ENCODE results near the gene TLCD5. TPM values are rescaled to one million over a fixed set of nuclear protein-coding genes. Genes with fewer than 3 reads are reported as not detected.

The TLCD5 gene
- total RNA-seq, 1 donor from 2014 or later, result 0.27 TPM

GRCh38 chr11:120307476-120307875 is 17.6 kb upstream of the TLCD5 start:
- intact Hi-C loops (cut with micrococcal nuclease), result no loop called here

GRCh38 chr11:120308081-120308480 is 17.0 kb upstream of the TLCD5 start:
- intact Hi-C loops (cut with micrococcal nuclease), result no loop called here

DNA sequence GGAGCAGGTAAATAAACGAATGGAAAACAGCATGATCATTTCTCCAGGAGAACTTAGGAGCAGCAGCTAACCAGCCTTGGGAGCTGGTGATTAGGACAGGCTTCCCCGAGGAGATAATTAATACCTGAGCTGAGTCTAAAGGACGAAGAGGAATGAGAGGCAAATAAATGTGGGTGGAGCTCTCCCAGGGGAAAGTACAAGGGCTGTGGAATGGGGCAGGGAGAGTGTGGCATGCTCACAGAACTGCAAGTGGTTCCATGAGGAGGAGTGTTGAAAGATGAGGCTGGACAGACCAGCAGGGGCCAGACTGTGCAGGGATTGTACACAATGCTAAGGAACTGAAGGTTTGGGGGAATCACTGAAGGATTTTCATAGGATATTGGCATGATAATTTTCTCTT is 14.2 kb upstream of the TLCD5 start:
- intact Hi-C loops (cut with micrococcal nuclease), result no loop called here

DNA sequence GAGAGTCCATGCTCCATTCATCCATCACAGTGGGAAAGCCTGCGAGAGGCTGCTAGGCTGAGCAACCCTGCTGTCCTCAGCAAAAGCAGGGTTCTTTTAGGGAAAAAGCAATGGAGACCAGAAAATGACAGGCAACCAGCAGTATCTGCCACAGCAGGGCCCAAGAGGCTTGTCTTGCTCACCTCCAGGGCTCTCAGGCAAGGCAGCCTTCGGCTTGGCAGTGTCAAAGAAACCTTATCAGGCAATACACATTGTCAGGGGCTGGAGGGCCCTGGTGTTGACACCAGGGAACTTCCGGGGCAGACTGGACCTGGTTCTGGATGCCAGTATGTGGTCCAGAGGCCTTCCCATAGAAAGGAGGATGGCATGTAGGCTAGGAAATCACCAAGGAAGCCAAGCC is 10.2 kb upstream of the TLCD5 start:
- intact Hi-C loops (cut with micrococcal nuclease), result no loop called here

DNA sequence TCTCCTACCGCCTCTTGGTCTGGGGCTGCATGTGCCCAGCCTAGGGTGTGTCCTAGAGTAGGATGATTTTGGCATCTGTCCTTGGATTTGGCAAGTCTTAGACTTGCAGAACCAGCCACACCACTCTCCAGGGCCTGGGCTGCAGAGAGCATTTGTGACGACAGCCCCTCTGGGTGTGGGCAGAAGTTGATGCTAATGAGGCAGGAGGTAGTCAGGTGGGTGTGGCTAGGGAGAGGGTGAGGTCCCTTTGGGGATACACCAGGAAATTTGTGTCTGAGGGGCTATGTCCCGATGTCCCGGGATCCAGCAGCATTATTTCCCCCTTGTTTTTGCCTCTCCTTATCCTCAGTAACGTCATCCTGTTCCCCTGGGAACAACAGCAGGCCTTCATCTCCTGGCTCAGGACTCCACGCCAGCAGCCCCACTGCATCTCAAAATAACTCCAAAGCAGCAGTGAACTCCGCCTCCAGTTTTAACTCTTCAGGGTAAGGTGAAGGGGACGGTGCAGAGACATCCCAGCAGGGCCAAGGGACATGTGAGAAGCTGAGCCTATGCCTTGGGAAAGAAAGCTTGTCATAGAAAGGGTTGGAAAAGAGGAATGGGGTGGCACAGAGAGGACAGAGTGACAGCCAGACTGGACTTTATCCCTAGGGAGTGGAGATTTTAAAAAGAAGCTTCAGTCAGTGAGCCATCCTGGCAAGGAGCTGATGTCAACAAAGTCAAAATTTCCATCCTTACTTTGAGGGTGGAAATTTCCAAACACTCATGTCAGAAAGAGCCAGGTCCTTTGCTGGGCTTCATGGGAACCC is 8.0 kb upstream of the TLCD5 start:
- intact Hi-C loops (cut with micrococcal nuclease), result no loop called here

DNA sequence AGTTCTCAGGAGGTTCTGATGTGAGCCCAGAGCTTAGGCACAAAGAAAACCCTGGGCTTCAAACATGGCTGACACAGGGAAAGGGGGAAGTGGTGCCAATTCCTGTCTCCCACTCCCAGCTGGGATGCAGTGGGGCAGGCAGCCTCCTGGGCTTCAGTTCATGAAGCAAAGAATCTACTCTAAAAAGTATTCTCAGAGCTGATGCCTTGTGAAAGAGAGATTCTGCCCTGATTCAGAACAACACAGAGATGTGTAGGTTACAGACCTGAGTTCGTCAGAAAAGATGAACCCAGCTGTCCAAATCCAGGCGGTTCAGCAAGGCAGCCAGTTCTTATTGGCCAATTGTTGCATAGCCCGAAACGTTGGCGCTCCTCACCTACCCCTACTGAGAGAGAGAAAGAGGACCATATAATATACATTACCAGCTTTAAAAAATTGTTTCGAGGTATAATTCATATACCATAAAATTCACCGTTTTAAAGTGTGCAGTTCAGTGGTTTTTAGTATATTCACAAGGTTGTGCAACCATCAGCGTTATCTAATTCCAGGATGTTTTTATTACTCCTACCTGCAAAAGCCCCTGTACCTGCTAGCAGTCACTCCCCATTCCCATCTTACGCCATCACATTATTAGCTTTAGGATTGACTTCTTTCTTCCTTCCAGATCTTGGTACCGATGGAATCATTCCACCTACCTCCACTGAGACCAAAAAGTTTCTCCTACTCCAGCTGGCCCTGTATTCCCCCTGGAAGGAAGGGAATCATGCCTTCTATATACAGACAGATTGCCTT is 7.2 kb upstream of the TLCD5 start:
- intact Hi-C loops (cut with micrococcal nuclease), result no loop called here

DNA sequence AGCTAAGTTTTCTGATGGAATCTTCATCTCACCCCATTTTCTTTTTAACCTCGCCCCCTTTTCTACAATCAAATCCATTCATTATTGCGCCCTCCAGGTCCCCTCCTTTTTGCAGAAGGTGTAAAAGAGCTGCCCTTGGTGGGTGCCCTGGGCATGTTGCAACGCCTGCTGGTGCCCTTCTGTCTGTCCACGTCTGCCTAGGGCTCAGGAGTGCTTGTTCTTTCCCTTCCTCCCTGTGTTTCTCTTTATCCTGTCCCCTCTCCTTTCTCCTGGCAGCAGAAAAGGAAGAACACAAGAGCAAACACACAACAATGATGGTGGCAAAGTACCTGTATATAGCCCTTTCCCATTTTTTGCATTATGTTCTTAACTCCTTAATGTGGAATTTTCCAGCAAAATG is 6.2 kb upstream of the TLCD5 start:
- intact Hi-C loops (cut with micrococcal nuclease), result no loop called here

- intact Hi-C loops (cut with micrococcal nuclease), result no loop called here
These were observed 1.1 kb downstream of the TLCD5 start for GRCh38 chr11:120326228-120326627.

DNA sequence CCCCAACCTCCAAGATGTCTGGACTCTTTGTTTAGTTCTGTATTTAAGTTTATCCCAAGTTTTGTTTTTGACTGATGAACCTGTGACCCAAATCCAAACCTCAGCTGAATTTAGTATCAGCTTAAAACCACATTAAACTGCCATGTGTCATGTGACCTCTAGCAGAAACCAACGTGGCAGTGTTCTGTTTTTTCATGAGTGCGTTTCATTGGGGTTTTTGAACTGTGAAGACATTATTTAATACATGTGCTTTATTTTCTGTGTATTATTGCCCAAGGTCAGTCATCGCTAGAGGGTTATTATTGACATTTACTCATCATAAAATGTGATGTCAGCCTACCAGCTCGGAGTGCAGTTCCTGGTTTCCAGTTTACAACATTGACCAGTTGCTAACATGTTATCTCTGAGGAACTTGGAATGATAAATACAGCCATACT is 1.8 kb downstream of the TLCD5 start:
- intact Hi-C loops (cut with micrococcal nuclease), result no loop called here

GRCh38 chr11:120327311-120327710 is 2.2 kb downstream of the TLCD5 start:
- intact Hi-C loops (cut with micrococcal nuclease), result no loop called here

DNA sequence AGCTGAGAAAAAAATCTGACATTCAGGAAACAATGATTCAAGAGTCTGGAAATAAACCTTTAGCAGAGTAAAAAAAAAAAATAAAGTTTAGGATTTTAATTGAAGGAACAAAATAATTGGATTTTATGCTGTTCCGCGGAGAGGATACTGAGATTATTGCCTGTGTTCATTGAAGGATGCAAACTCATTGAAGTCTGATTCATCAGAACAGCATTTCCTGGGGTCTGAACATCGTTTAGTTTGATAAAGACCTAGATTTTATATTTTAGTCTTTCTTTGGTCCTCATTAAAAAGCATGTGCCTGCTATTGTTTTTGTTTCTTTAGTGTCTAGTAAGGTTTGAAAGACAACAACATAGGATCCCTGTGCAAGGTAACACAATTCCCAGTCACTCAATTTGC is 4.5 kb downstream of the TLCD5 start:
- intact Hi-C loops (cut with micrococcal nuclease), result no loop called here

DNA sequence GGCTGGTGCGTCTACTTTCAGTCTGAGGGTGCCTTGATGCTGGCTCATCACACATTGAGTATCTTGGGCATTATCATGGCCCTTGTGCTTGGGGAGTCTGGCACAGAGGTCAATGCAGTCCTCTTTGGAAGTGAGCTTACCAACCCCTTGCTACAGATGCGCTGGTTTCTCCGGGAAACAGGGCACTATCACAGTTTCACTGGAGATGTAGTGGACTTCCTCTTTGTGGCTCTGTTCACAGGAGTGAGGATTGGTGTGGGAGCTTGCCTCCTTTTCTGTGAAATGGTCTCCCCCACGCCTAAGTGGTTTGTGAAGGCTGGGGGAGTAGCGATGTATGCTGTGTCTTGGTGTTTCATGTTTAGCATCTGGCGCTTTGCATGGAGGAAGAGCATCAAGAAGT is 4.9 kb downstream of the TLCD5 start:
- intact Hi-C loops (cut with micrococcal nuclease), result loop anchor here (10.0 kb wide), 1 partner anchor 105 kb away; no protein-coding TSS in a partner anchor

DNA sequence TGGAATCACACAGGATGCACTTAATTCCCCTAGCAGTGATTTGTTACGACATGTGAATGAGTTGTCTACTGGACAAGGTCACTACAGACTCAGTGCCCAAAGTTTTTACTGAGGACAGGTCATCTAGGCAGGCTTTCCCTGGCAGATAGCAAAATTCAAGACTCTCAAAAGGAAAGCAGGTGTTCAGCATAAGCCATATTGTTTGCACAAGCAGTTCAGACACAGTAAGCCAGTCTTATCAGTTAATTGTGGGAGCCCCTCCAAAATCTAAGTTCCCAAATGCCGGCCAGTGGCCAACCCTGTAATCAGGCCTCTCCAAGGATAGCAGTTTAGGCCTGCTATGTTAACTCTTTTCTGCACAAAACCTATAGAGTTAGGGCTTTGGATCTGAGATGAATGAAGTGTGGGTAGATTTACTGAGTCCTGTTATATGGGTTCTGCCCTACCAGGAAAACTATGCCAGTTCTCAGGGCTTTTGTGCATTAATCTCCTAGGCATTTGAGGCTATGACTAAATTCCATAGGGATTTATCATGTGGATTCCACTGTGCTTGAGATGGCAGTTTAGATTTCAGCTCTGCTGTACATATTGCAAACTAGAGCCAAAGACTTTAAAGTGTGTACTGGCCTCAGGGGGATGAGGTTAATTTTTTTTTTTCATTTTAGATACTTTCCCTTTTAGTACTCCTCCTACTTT is 6.3 kb downstream of the TLCD5 start:
- intact Hi-C loops (cut with micrococcal nuclease), result loop anchor here (10.0 kb wide), 1 partner anchor 103 kb away; no protein-coding TSS in a partner anchor

GRCh38 chr11:120332822-120333716 is 8.0 kb downstream of the TLCD5 start:
- intact Hi-C loops (cut with micrococcal nuclease), result loop anchor here (10.0 kb wide), 1 partner anchor 102 kb away; no protein-coding TSS in a partner anchor

GRCh38 chr11:120333801-120334200 is 8.7 kb downstream of the TLCD5 start:
- intact Hi-C loops (cut with micrococcal nuclease), result loop anchor here (2.0 to 10.0 kb wide), 2 partner anchors 101 to 177 kb away; partner anchors contain the start of gene GRIK4

- intact Hi-C loops (cut with micrococcal nuclease), result loop anchor here (2.0 to 10.0 kb wide), 2 partner anchors 100 to 176 kb away; partner anchors contain the start of gene GRIK4
These were observed 9.2 kb downstream of the TLCD5 start for GRCh38 chr11:120334332-120334731.

- intact Hi-C loops (cut with micrococcal nuclease), result loop anchor here (2.0 to 10.0 kb wide), 2 partner anchors 100 to 176 kb away; partner anchors contain the start of gene GRIK4
These were observed 9.9 kb downstream of the TLCD5 start for GRCh38 chr11:120334894-120335462.

GRCh38 chr11:120335556-120335907 is 10.4 kb downstream of the TLCD5 start:
- intact Hi-C loops (cut with micrococcal nuclease), result loop anchor here (2.0 to 10.0 kb wide), 2 partner anchors 99 to 175 kb away; partner anchors contain the start of gene GRIK4

DNA sequence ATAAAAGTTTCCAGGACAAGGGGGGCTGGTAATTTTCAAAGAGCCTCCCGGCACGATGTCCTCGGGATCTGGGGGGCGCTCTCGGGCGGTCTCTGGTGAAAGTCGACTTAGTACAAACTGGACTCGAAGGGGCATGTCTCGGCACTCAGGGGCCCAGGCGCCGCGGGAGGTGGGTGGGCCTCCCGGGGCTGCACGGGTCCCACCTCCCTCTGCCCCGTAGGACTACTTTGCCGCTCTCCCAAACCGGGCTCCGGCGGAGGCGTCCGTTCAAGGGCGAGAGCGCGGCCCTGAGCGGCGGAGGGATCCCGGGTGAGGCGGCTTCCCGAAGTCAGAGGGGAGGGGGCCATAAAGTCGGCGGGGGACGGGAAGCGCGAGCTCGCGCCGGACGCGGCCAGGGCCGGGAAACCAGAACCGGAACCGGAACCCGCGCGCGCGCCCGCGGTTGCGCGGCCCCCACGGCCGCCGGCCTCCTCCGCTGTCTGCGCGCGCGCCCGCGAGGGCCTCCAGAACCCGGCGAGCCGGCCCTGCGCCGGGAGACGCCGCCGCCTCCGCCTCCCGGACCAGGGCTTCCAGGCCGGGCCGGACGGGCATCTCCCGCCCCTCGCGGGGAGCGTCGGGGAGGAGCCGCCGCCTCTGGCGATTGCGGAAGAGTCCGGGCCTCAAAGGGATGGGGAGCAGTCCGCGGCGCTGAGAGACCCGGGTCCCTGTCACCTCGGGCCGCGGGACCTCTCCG is 11.0 kb downstream of the TLCD5 start, which contains the start of gene ARHGEF12:
ARHGEF12 (plus strand) TSS at position 506 of the 733 bp plus-strand sequence. CDS start 831 bp downstream, outside the sequence.
- intact Hi-C loops (cut with micrococcal nuclease), result loop anchor here (1.0 to 10.0 kb wide), 3 partner anchors 8 to 175 kb away; partner anchors contain the start of gene GRIK4

Measured in T-helper 2 cell treated with Interferon-gamma antibody and Interleukin-4, amounts not matched to agents 100 ng/mL and 5 ng/mL, for 36 hours (primary cell).